GM21786 (cell line): ENCODE data around the gene CREM.
"Not testable (repeated sequence)": the region's sequence is repeated elsewhere in the genome, so short reads cannot be mapped to it uniquely, and the experiment has no call there.

ENCODE experiments used
- ATAC-seq: cut with Tn5 transposase; IDR thresholded peaks from one replicate; pipeline ENCODE4 v1.9.1; 2021; ENCODE audit not compliant: unreplicated experiment

CREM gene

DNA sequence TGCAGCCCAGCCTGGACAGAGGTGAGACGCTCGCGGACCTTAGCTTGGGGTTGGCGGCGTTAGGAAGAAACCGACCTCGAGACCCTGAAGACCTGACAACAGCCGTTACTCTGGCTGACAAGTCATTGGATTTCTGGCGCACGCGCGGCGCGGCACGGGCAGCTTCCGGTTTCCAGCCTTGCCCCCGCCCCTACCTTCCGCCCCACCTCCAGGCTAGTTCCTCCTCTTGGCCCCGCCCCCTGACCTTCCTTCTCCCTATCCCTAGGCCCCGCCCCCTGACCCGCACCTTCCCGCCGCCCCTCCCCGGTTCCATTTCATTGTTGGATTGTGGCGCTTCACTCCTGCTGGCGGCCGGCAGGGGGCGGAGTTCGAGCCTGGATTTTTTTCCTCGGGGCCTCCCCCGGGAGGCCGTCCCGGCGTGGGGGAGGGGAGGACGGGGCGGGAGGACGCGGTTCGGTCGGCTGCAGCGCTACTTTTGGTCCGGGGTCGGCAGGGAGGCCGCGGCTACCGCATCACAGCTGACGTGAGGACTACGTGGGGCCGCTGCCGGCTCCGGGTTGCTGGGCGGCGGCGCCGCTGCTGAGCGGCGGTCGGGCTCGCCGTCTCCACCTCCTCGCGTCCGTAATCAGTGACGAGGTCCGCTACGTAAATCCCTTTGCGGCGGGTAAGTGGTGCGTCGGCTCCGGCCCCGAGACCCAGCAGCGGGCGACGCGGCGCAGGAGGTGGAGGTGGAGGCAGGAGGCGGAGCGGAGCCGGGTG is at the start of gene CREM:
TSS of gene CREM (plus strand) at position 317 of the 759 bp plus-strand sequence. CDS start 10,990 bp downstream, outside the sequence.
- ATAC-seq = peak; percentile 69

DNA sequence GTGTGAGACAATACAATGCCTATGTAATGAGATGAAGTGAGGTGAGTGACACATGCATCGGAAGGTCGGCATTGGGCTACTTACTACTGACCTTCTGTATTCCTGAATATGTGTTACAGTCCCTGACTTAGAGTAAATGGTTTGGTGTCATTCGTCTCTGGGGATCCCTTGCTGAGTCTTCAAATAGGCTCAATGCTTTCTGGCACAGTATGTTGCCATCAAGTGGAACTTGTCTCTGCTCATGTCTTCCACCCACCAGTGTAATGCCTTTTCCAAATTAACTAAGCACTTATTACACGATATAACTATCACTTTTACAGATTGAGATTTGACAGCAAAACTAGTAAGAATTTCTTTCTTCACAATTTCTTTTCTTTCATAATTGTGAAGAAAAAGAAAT is 47.4 kb upstream of the CREM start:
- no peak for ATAC-seq

DNA sequence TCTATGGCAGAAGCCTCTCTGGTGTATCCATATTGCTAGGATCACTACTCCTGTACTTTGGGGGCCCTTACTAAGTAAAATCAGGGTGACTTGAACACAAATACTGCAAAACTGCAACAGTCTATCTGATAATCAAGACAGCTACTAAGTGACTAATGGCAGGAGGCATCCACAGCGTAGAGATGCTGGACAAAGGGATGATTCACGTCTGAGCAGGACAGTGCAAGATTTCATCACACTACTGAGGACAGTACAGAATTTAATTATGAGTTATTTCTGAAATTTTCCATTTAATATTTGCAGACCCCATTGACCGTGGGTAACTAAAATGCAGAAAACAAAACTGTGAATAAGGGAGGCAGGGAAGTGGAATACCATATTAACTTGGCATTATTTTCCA is 46.9 kb upstream of the CREM start:
- no peak for ATAC-seq

DNA sequence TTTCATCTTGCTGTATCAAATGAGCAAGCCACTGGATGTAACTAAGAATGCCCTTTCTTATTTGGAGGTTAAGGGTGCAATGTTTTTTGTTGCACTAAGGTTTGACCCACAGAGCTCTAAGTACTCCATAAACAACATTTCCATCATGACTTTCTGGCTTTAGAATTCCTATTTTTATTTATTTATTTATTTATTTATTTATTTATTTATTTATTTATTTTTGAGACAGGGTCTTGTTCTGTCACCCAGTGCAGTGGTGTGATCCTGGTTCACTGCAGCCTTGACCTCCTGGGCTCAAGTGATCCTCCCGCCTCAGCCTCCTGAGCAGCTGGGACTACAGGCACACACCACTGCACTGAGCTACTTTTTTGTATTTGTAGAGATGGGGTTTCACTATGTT is 46.4 kb upstream of the CREM start:
- ATAC-seq = not testable (repeated sequence)

DNA sequence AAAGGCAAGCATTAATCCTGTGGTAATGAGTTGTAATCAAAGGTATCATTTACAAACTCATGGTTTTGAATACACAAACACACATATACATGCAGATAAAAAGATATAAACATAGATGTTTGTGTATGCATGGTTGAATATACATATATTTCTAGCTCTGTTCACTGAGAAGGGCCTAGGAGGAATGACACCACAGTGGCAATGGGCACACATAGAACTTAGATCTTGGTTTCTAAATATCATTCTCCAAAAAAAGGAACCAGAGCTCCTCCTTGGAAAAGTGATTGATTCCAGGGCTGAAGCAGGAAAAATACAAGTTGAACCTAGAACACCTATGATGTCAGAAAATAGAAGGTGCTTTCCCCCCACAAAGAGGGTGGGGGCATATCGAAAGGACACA is 43.4 kb upstream of the CREM start:
- ATAC-seq = no peak

DNA sequence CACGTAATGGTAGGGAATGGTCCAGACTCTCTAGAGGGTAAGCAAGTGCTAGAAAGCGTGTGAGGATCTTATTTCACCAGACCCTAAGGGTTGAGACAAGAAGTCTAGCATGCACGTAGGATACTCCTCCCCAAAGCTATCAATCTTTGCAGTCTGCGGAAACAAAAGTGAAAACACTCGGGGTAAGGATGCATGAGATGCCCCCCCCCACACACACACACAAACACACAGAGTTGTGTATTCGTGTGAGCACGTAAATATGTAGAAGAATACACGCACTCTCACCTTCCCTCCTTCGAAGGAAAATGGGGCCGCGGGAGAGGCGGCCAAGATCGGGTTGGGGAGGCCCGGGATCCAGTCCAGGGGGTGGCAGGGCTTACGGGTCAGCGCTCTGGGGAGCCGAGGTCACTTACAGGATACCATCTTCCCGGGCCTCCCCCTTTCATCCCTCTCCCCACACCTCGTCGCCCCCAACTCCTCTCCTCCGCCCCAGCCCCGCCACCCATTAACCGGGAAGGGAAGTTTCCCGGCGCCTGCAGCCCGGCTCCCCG is 37.0 kb upstream of the CREM start:
- ATAC-seq = peak; percentile 27

DNA sequence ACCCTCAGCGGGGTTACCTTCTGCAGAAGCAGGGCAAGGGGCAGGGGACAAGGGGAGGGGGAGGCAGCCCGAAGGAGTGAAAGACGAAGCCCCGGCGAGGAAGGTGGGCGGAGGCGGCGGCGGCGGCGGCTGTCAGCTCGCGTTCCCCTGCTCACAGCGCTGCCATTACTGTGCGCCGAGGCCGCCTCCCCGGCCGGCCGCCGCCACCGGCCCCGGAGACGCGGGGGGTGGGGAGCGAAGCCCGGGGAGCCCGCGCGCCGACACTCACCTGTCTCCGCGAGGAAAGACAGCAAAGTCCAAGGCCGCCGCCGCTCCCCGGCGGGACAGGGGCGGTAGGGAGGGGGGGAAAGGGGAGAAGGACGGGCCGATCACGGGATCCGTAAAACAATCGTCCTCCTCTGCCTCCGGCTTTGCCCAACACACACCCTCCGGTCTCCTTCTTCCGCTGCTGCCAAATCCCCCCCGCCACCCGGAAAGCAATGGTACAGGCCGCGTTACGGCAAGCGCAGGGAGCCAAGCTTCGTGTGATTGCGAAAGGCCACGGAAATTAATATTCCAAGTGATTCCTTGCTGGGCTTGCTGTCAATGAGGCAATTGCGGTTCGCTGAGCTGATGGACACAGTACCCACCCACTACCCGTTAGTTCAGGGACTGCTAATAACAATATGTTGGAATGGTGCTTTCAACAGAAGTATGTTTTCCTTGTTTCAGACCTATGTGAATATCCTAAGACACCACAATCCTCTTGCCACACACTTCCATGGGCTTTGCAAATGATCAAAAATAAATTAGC is 36.3 kb upstream of the CREM start, which contains the start of gene CUL2:
TSS of gene CUL2 (minus strand) at position 180 of the 793 bp plus-strand sequence. CDS start 19,024 bp downstream, outside the sequence.
- peak; percentile 91 for ATAC-seq

DNA sequence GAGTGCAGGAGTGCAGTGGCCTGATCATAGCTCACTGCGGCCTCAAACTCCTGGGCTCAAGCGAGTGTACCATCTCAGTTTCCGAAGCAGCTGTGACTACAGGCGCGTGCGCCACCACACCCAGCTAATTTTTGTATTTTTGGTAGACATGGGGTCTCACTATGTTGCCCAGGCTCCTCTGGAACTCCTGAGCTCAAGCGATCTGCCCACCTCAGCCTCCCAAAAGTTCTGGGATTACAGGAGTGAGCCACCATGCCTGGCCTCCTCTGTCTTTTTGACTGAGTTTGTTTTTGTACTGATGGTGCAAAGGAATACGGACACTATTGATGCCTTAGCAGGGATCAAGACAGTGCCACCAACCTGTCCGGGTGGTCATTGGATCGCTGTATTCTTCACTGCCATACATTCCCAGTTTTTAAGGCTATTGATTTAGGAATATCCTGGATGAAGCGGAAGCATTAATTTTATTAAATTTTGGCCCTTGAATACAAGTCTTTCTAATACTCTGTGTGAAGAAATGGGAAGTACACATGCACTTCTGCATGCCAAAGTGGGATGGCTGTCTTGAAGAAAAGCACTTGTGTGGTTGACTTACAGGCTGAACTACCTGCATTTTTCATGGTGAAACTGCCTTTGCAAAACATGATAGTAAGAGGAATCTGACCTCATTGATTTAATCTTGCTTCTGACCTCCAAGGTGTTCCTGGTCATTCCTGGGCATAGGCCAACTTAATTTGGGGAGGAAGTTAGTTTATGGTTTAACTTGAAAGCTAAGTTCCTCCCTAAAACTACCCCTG is 34.5 kb upstream of the CREM start:
- ATAC-seq = no peak

DNA sequence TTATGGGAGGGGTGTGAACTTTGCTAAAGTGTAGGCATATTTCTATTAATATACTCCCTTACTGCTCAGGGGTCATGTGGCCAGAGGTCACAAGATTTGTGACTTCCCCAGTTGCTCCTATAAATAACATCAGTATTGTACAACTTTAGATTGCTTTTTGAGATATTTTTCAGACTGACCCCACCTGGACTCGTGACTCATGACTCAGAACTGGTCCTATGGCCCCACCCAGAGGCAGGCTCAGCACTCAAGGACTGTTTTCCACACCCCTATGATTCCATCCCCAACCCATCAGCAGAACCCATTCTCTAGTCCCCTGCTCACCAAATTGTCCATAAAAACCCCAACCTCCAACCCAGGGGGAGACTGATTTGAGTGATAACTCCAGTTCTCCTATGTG is 33.8 kb upstream of the CREM start:
- no peak for ATAC-seq

DNA sequence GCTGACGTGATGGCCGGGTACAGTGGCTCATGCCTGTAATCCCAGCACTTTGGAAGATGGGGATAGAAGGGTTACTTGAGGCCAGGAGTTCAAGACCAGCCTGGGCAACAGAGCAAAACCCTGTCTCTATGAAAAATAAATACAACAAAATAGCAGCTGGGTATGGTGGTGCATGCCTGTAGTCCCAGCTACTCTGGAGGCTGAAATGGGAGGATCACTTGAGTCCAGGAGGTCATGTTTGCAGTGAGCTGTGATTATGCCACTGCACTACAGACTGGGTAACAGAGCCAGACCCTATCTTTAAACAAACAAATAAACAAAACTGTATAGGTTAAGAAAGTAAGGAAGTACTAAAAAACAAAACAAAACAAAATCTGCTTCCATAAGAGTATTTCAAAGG is 30.3 kb upstream of the CREM start:
- ATAC-seq = no peak

DNA sequence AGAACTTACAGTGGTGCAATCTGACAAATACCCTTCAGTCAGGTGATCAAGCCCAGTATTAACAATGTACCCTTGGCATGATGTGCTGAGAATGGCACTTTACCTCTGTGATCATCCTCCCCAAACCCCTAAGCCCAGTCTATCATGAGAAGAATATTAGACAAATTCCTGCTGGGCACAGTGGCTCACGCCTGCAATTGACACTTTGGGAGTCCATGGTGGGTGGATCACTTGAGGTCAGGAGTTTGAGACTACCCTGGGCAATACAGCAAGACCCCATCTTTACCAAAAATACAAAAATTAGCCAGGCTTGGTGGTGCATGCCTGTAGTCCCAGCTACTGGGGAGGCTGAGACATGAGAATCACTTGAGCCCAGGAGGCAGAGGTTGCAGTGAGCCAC is 29.1 kb upstream of the CREM start:
- no peak for ATAC-seq

DNA sequence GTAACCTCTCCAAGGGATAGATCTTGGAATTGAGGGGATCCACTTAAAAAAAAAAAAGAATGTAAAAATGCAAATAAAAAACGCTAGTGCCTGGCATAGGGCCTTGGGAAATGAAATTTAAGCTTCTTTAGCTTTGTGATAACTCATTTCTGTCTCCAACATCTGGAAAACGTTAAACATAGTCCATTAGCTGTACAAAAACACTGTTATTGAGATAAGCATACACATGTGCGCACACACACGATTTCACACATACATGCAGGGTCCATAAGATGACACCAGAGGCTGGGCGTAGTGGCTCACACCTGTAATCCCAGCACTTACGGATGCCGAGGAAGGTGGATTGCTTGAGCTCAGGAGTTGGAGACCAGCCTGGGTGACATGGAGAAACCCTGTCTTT is 22.8 kb upstream of the CREM start:
- ATAC-seq = no peak

DNA sequence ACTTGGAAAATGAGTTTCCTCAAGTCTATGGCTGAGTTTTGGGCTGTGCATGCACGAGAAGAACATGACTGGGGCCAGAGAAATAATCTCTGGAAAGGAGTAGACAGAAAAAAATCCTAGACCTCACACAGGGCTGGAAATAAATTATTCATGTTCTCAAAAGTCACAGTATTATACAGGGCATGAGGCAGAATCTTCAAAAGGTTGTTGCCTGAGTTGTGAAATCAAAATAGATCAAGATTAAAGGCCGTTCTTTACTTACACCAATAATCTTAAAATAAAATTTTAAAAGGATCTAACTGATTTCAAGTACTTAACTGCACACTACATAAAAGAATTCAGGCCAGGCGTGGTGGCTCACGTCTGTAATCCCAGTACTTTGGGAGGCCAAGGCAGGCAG is 14.1 kb upstream of the CREM start:
- no peak for ATAC-seq

DNA sequence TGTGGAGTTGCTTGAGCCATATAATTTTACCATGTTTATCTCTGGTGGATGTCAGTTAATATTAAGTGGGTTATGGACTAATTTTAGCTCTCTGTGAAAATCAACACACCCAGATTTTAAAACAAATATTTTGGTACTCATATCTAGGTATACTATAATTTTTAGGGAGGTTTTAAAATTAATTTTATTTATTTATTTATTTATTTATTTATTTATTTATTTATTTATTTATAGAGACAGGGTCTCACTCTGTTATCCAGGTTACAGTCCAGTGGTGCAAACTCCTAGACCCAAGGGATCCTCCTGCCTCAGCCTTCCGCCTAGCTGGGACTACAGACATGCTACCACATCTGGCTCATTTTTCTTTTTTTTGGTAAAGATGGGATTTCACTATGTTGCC is 7.3 kb upstream of the CREM start:
- no peak for ATAC-seq

DNA sequence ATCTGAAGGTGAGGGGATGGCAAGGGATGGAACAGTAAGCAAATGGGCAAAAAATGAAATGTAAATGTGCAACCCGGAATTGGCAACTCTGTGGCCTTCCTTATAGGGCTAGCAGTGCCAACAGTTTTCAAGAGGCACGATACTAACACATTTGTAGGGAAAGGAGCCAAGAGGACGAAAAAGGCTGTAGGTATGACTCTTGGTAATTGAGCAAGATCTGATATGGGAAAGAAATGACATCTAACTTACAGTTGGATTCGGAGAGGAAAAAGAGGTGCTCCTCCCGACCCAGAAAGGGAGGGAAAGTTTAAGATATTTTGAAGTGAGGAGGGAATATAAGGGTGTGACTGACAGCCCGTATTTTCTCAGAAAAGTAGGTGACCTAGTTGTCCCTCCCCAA is 2.1 kb upstream of the CREM start:
- ATAC-seq = no peak

DNA sequence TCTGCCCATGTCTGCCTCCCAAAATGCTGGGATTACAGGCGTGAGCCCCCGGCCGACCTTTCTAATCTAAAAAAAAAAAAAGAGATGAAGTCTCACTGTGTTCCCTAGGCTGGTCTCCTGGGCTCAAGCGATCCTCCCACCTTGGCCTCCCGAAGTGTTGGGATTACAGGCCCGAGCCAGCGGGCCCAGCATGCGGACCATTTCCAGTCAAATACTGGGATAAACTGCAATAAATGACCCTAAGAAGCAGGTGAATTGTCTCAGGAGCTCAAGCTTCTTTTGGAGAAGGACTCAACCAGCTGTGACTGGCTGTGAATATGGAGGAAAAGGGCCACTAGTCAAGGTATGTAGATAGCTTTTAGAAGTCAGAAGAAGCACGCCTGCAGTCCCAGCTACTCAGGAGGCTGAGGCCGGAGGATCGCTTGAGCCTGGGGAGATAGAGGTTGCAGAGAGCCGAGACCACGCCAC is 550 bp upstream of the CREM start:
- no peak for ATAC-seq

DNA sequence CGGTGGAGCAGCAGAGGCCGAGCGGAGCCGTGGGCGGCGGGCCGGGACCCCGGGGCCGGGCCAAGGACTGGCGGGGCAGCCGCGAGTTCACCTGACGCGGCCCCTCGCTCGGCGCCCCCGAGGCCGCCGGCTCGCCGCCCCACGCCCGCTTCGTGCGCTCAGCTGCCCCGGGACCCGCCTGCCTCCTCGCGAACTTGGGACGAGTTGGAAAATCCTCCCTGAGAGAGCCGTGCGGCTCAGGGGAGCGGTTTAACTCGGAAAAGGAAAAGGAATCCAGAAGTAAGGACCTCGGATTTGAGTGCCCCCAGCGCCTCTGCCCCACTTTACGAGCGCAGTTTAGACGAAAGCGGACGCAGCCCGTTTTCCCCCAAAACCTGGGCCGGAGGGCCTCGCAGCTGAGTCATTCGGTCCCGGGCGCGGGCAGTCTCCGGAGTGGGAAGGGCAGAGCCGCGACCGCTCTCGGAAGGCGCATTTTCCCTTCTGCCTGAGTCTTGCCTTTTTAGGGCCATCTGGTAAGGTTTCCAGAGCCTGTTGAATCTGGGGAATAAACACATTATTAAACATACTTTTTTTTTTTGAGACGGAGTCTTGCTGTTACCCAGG is 744 bp downstream of the CREM start:
- ATAC-seq = no peak

DNA sequence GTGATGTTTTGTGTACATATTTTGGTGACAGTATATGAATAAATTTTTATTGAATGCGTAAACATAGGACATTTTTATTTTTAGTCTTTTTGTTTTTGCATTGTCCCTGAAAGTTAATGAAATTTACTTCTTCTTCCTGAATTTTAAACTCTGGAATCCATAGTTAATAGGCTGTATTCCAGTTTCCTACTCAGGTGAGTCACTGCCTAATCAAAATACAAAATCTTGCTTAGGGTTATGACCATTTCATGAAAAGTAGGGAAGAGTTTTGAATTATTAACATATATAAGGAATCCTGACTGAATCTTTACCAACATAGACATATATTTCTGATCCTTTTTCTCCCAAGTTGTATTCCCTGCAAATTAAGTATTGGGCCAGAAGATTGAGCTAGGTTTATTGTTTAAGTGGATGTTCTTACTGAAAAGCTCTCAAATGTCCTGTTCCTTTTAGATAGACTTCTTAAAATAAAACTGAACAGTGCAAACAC is 2.6 kb downstream of the CREM start:
- ATAC-seq = no peak

DNA sequence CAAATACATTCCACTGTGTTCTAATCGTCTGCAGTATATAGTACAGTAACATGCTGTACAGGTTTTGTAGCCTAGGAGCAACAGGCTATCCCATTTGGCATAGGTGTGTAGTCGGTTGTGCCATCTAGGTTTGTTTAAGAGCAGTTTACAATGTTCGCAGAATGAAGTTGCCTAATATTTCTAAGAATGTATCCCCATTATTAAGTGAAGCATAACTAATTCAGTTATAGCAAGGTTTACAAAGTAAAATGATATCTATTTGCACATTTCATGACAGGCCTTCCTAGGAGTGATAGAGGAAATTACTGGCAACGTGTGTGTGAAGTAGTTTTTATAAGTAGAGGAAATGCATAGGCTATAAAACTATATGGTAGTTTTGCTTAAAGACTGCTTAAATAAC is 4.0 kb downstream of the CREM start:
- no peak for ATAC-seq

DNA sequence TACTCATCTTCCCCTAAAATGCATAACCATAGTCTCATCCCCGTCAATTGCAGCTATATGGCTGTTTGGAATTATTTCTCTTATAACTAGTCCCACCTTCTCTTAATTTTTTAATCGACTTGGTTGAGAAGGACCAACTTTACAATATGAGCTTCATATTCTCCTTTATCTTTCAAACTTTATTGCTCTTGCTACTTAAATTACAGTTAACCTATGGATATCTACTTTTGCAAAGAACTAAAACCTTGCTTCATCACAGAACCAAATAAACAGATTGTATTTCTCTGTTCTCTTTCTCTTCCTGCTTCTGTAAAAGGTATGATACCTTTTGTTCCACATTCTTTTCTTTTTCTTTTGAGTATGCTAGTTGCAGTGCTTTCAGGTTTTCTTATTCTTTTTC is 6.1 kb downstream of the CREM start:
- ATAC-seq = no peak

DNA sequence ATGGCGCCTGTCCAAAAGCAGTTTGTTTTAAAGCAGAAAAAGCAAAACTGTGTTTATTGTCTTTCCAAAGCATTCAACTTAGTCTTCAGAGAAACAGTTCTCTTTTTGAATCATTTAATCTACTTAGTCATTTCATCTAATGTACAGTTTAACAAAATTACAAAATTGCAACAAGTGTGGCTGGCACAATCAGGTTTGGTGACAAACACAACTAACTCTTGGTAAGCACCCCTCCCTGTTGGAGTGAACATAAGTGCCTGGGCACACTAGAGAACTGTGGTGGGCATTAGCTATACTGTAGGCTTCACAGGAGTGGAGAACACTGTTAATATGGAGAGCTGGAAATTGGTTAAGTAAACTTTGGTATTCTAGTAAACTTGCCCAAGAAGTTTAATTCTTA is 6.9 kb downstream of the CREM start:
- no peak for ATAC-seq
